Measurements from ENCODE around the gene SIGLEC11.

The SIGLEC11 gene

DNA sequence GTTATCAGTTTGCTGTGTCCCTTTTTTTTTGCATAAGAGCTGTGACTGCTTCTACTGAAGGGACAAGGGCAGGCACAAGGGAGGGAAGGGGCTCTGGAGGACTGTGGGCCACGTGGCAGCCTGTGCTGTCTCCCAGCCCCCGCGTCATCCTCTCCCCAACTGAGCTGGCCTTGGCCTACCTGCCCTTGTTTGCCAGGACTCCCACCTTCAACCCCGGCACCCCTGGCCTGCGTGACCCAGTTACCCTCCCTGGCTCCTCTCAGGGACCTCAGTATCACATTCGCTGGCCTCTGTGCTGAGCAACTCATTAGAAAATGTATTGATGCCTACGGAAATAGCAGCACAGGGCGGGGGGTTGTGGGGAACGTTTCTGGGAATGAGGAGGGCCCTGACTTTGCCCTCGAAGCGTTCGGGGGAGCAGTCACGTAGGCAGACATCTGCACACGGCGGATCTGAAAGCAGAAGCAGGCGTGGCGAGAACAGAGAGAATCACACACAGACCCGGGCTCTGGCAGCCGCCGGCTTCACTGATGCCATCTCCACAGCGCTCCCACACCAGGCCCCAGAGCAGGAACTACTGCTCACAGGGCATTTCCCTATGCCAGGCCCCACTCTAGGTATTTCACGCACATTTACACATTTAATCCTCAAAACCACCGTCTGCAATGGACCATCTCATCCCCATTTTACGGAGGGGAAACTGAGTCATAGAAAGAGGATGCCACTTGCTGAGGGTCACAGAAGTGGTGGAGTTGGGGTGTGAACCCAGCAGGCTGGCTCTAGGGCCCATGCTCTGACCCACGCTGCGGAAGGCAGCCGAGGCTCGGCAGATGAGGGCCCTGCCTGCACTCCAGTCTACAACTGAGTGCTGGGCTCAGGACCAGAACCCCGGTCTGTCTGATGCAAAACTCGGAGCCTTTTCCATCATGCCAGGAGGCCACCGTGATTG lies 37.6 kb downstream of the SIGLEC11 start:
- no peak for DNase-seq
- Mint-ChIP-seq H3K4me3 (no peak overlapping the region), H3K27me3 (ENCODE audit: low read depth, poor library complexity) (peaks cover 3% of the 10 kb centered on the region), H3K4me1 (peaks cover 57% of the 10 kb centered on the region), H3K27ac (peak overlapping the region; percentile 81), H3K9me3 (no peaks in the 10 kb centered on the region), H3K36me3 (ENCODE audit: low read depth) (peaks cover 66% of the 10 kb centered on the region)
- TF ChIP-seq, protein P1, sequence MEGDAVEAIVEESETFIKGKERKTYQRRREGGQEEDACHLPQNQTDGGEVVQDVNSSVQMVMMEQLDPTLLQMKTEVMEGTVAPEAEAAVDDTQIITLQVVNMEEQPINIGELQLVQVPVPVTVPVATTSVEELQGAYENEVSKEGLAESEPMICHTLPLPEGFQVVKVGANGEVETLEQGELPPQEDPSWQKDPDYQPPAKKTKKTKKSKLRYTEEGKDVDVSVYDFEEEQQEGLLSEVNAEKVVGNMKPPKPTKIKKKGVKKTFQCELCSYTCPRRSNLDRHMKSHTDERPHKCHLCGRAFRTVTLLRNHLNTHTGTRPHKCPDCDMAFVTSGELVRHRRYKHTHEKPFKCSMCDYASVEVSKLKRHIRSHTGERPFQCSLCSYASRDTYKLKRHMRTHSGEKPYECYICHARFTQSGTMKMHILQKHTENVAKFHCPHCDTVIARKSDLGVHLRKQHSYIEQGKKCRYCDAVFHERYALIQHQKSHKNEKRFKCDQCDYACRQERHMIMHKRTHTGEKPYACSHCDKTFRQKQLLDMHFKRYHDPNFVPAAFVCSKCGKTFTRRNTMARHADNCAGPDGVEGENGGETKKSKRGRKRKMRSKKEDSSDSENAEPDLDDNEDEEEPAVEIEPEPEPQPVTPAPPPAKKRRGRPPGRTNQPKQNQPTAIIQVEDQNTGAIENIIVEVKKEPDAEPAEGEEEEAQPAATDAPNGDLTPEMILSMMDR (IDR thresholded peaks at IDR 0.05), result no peak

DNA sequence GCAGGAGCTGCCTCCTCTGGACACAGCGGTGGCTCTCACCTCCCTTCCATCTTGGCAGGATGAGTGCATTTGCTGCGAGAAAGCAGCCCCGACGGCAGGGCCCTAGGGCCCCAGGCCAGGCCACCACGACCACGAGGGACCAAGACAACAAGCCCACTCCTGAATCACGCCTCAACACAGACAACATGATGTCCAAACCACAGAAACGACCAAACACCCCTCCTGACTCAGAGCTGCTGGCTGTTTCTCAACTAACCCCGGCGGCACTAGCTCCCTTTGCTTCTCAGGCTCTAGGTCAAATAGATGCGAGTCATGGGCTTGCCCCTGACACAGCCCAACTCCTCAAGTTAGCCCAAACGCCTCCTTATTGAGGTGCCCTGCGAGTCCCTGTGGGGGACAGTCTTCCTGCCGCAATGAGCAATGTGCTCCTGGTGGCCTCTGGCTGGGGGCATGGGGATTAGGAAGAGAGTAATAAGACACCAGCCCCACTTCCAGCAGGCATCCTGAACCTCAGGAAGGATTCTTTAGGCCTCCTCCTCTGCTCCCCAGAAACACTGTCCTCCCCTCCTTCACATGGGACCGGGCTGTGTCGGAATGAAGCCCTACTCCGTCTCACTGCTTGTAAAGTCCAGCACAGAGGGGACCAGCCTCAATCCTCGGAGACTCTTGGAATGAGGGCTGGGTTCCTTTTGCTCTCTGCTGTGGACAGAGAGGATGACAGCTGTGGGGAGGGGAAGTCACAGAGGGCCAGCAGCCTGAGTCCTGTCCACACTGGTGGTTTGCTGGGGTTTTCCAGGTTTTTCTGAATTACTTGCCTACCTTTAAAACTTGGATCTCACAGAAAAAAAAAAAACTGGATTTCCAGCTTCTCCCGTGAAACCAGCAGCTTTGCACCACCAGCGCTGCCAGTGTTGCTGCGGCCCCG lies 38.8 kb downstream of the SIGLEC11 start:
- H3K4me1 Mint-ChIP-seq, result peaks cover 48% of the 10 kb centered on the region
- no peak for DNase-seq
- peak overlapping the region; percentile 96 for H3K27ac Mint-ChIP-seq
- TF ChIP-seq, protein P1 (IDR thresholded peaks at IDR 0.05), result no peak
- H3K36me3 Mint-ChIP-seq (ENCODE audit: low read depth), result peaks cover 69% of the 10 kb centered on the region
- no peaks in the 10 kb centered on the region for H3K9me3 Mint-ChIP-seq
- peaks cover 3% of the 10 kb centered on the region for H3K27me3 Mint-ChIP-seq (ENCODE audit: low read depth, poor library complexity)
- no peak overlapping the region for H3K4me3 Mint-ChIP-seq

DNA sequence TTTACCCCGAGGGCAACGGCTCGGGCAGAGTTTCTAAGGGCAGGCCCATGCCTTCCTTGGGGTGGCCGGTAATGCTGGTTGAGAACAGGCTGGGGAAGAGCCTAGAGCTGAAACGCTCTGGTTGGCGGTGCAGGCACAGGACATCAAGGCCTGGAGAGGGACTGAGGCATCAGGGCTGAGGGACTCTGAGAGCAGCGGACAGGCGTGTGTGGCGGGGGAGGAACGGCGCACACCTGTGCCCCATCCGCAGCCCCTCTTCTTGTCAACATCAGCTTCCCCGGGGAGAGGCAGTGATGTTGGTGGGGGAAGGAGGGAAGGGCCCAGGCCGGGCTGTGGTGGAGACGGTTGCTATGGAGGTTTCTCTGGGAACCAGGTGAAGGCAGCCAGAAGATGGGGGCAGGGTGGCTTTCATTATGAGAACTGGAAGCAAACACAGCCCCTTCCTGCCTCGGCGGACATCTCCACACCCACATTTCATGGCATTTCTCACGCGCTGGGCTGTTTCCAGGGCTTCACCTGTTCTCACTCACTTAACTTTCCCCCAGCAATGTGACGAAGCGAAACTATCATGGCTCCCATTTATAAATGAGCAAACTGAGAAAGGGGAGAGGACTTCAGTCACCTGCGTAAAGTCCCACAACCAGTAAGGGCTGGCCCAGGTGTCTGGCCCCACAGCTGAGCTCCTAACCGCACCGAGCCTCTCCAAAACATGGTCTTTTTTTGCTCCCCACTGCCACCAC lies 40.2 kb downstream of the SIGLEC11 start:
- Mint-ChIP-seq H3K27me3 (ENCODE audit: low read depth, poor library complexity) (peaks cover 3% of the 10 kb centered on the region), H3K4me1 (peaks cover 47% of the 10 kb centered on the region), H3K9me3 (peaks cover 4% of the 10 kb centered on the region), H3K27ac (peak overlapping the region; percentile 96), H3K4me3 (no peak overlapping the region), H3K36me3 (ENCODE audit: low read depth) (peaks cover 74% of the 10 kb centered on the region)
- TF ChIP-seq, protein P1 (IDR thresholded peaks at IDR 0.05), result no peak
- no peak for DNase-seq

DNA sequence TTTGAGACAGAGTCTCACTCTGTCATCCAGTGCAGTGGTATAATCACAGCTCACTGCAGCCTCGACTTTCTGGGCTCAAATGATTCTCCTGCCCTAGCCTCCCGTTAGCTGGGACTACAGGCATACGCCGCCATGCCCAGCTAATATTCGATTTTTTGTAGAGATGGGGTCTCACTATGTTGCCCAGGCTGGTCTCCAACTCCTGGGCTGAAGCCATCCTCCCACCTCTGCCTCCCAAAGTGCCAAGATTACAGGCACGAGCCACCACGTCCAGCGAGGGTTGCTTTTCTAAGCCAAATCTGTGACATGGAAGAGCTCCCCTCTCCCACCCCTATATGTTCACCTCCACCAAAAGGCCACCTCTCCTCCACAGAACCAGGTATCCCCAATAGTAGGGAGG lies 42.9 kb downstream of the SIGLEC11 start:
- peaks cover 35% of the 10 kb centered on the region for H3K4me1 Mint-ChIP-seq
- H3K9me3 Mint-ChIP-seq, result peaks cover 11% of the 10 kb centered on the region
- no peak overlapping the region for H3K4me3 Mint-ChIP-seq
- TF ChIP-seq, protein P1 (IDR thresholded peaks at IDR 0.05), result no peak
- H3K27ac Mint-ChIP-seq, result no peak overlapping the region
- H3K27me3 Mint-ChIP-seq (ENCODE audit: low read depth, poor library complexity), result no peaks in the 10 kb centered on the region
- DNase-seq, result no peak
- peaks cover 82% of the 10 kb centered on the region for H3K36me3 Mint-ChIP-seq (ENCODE audit: low read depth)

DNA sequence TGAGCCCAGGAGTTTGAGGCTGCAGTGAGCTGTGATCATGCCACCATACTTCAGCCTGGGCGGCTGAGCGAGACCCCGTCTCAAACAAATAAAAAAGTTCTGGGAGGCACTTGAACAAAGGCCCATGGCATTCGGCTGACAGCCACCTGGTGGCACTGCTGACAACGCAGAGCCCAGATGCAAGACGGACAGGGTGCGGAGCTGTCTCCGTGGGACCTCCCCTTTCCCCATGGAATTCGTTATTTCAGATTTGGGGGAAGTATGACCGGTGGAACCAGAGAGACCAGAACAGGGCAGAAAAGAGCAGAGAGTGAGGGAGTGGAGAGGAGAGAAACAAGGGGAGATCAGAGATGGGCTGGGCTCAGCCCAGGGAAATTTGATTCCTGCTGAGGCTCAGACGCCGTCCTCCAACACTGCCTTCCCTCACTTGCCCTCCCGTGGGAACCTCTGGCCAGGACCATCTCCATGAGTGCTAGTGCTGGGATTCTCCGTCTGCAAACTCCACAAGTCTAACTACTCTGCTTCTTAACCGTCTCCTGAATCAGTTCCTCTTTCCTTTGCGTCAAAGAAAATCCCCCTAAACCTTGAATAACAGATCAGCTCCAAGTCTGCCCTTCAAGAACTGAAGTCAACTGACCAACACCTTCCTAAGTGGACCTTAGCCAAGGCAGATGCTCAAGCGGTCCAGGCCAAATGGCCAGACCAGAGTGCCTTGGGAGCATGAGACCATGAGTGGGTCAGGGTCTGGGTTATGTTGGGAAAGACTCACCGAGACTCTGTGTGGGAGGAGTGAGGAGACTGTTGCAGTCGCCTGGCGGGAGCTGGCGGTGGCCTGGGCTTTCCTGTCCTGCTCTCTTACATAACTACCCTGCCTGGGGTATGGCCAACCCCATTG lies 43.9 kb downstream of the SIGLEC11 start:
- Mint-ChIP-seq H3K4me3 (no peak overlapping the region), H3K36me3 (ENCODE audit: low read depth) (peaks cover 87% of the 10 kb centered on the region)
- no peak for DNase-seq

More for the DNA sequence above, 43.9 kb downstream of the SIGLEC11 start:
- Mint-ChIP-seq H3K27me3 (ENCODE audit: low read depth, poor library complexity) (no peaks in the 10 kb centered on the region), H3K27ac (peak overlapping the region; percentile 96), H3K4me1 (peaks cover 30% of the 10 kb centered on the region), H3K9me3 (peaks cover 11% of the 10 kb centered on the region)
- TF ChIP-seq, protein P1 (IDR thresholded peaks at IDR 0.05), result peak; percentile 16
